HCT116 (cell line): ENCODE measurements around the gene COG8. TPM values are rescaled to one million over a fixed set of nuclear protein-coding genes. Genes with fewer than 3 reads are reported as not detected.

Source experiments
- ATAC-seq: fragments of 200-7000 bp; cut with Tn5 transposase; 2 replicates; pipeline ENCODE4 v1.9.1; 2020; ENCODE audit warnings: mild to moderate bottlenecking, moderate library complexity
- BruUV-seq: library from RNA; stranded (reverse); fragments of 400-500 nt; replicated peaks from 2 replicates; lab custom pipeline; 2021; lab: Mats Ljungman, UMichigan
- CTCF ChIA-PET: fragments of 300-600 bp; sonication (Branson Sonifier 250); formaldehyde crosslinking; loops from one replicate; lab custom pipeline; 2021; ENCODE audit warnings: antibody characterized with exemption; lab: Charles Lee
- POLR2A ChIA-PET: fragments of 300-600, 350-600 bp; sonication (Branson Sonifier 250); formaldehyde crosslinking; loops from one replicate; lab custom pipeline; 2021; ENCODE audit warnings: antibody characterized with exemption; lab: Charles Lee
- RAD21 ChIA-PET, 2 experiments: fragments of 300-600 bp; sonication (Branson Sonifier 250); formaldehyde crosslinking; loops; one replicate each; lab custom pipeline; 2023; ENCODE audit warnings: low total read pairs in 2 of 2; ENCODE audit not compliant: uncharacterized antibody in 2 of 2, unreplicated experiment in 2 of 2, low non-redundant PET in 1 of 2; lab: Charles Lee
- DNase-seq: peaks from one replicate; pipeline ENCODE4 v3.0.0-alpha.2; 2010; ENCODE audit warnings: low read depth, low spot score
- H2AFZ ChIP-seq: fragments of 200-600 bp; shearing (Covaris generic), sonication (generic); 2 replicates; pipeline ENCODE4 v1.6.1; 2017; ENCODE audit warnings: low read depth, mixed run types, mixed read lengths, antibody characterized with exemption, low read length; ENCODE audit not compliant: poor library complexity, severe bottlenecking
- H3K27ac ChIP-seq: 2 replicates; pipeline ENCODE4 v1.5.1; 2012; ENCODE audit warnings: low read depth, low read length
- H3K27me3 ChIP-seq: fragments of 200-600 bp; sonication (generic); 2 replicates; pipeline ENCODE4 v1.6.1; 2016; ENCODE audit warnings: mixed run types, low read length, mixed read lengths; ENCODE audit not compliant: insufficient read depth
- H3K36me3 ChIP-seq, 2 experiments: fragments of 200-500 bp in 1 of 2; fragments of 200-600 bp in 1 of 2; sonication (Bioruptor generic) in 1 of 2; sonication (generic) in 1 of 2; 2 replicates each; pipeline versions ENCODE4 v1.5.1 to v1.6.1; 2014 to 2016; ENCODE audit warnings: low read length in 2 of 2, inconsistent platforms in 1 of 2, mixed read lengths in 1 of 2, mixed run types in 1 of 2; ENCODE audit not compliant: insufficient read depth in 2 of 2, control insufficient read depth in 1 of 2
- H3K4me1 ChIP-seq, 2 experiments: fragments of 200-600 bp in 1 of 2; sonication (generic) in 1 of 2; 2 replicates each; pipeline versions ENCODE4 v1.5.1 to v1.6.1; 2012 to 2017; ENCODE audit warnings: low read length in 2 of 2, inconsistent platforms in 1 of 2, mild to moderate bottlenecking in 1 of 2, mixed read lengths in 1 of 2, mixed run types in 1 of 2, moderate library complexity in 1 of 2; ENCODE audit not compliant: insufficient read depth in 2 of 2, control insufficient read depth in 1 of 2
- H3K4me2 ChIP-seq: fragments of 200-600 bp; sonication (generic); 2 replicates; pipeline ENCODE4 v1.6.1; 2017; ENCODE audit warnings: mixed run types, low read length, mixed read lengths
- H3K4me3 ChIP-seq, 2 experiments: fragments of 200-600 bp in 1 of 2; sonication (generic) in 1 of 2; replicated peaks in 1 of 2; 2 replicates each; pipeline ENCODE4 v1.5.1; 2011 to 2016; ENCODE audit warnings: low read length in 2 of 2, control low read depth in 1 of 2, low read depth in 1 of 2, mild to moderate bottlenecking in 1 of 2, mixed read lengths in 1 of 2, mixed run types in 1 of 2
- H3K79me2 ChIP-seq: fragments of 200-600 bp; sonication (generic); 2 replicates; pipeline ENCODE4 v1.6.1; 2017; ENCODE audit warnings: mild to moderate bottlenecking, mixed run types, low read length, moderate library complexity, mixed read lengths; ENCODE audit not compliant: insufficient read depth
- H3K9ac ChIP-seq: fragments of 200-600 bp; sonication (generic); 2 replicates; pipeline ENCODE4 v1.6.1; 2016; ENCODE audit warnings: low read length, mixed read lengths
- H3K9me2 ChIP-seq: fragments of 200-600 bp; sonication (generic), shearing (Covaris generic); 2 replicates; pipeline ENCODE4 v1.6.1; 2017; ENCODE audit warnings: mixed run types, mild to moderate bottlenecking, moderate library complexity; ENCODE audit not compliant: insufficient read depth
- H3K9me3 ChIP-seq, 2 experiments: fragments of 200-500 bp in 1 of 2; fragments of 200-600 bp in 1 of 2; sonication (Bioruptor generic) in 1 of 2; sonication (generic) in 1 of 2; 2 replicates each; pipeline ENCODE4 v1.6.1; 2014 to 2017; ENCODE audit warnings: low read length in 2 of 2, mixed read lengths in 2 of 2, inconsistent platforms in 1 of 2, low read depth in 1 of 2, mild to moderate bottlenecking in 1 of 2, mixed run types in 1 of 2, moderate library complexity in 1 of 2; ENCODE audit not compliant: control insufficient read depth in 1 of 2, insufficient read depth in 1 of 2
- H4K20me1 ChIP-seq: fragments of 200-600 bp; sonication (generic), shearing (Covaris generic); 2 replicates; pipeline ENCODE4 v1.6.1; 2017; ENCODE audit warnings: mixed run types, mild to moderate bottlenecking, moderate library complexity; ENCODE audit not compliant: insufficient read depth
- ATF3 ChIP-seq: IDR thresholded peaks from 2 replicates; pipeline ENCODE4 v1.6.1; 2012
- CBX3 ChIP-seq: IDR thresholded peaks from 2 replicates; pipeline ENCODE4 v1.6.1; 2012; ENCODE audit warnings: low read depth
- CEBPB ChIP-seq: IDR thresholded peaks from 2 replicates; pipeline ENCODE4 v1.6.1; 2012; ENCODE audit warnings: low read depth
- EZH2 ChIP-seq: fragments of 200-600 bp; sonication (generic); IDR thresholded peaks from 2 replicates; pipeline ENCODE4 v1.6.1; 2017; ENCODE audit warnings: antibody characterized with exemption, mixed run types
- EZH2phosphoT487 ChIP-seq: fragments of 200-600 bp; IDR thresholded peaks from 2 replicates; pipeline ENCODE4 v1.6.1; 2018; ENCODE audit warnings: antibody characterized with exemption, borderline replicate concordance
- FOSL1 ChIP-seq: IDR thresholded peaks from 2 replicates; pipeline ENCODE4 v1.6.1; 2012; ENCODE audit warnings: low read depth
- POLR2A ChIP-seq: IDR thresholded peaks from 2 replicates; pipeline ENCODE4 v1.7.0; 2011; ENCODE audit warnings: borderline replicate concordance; ENCODE audit not compliant: insufficient read depth, insufficient read length; ENCODE audit errors: extremely low read depth
- POLR2AphosphoS5 ChIP-seq: IDR thresholded peaks from 2 replicates; pipeline ENCODE4 v1.6.1; 2011; ENCODE audit warnings: mild to moderate bottlenecking, low read depth, low read length, moderate library complexity
- SRF ChIP-seq: IDR thresholded peaks from 2 replicates; pipeline ENCODE4 v1.6.1; 2012; ENCODE audit warnings: low read depth
- TCF7L2 ChIP-seq: IDR thresholded peaks from 2 replicates; pipeline ENCODE4 v1.7.0; 2011; ENCODE audit warnings: borderline replicate concordance, inconsistent platforms; ENCODE audit not compliant: insufficient read depth, insufficient read length; ENCODE audit errors: extremely low read depth
- ZNF274 ChIP-seq: fragments of 200-500 bp; sonication (Bioruptor generic); IDR thresholded peaks from 2 replicates; pipeline ENCODE4 v1.6.1; 2014; ENCODE audit warnings: mild to moderate bottlenecking, low read depth, low read length, inconsistent platforms
- intact Hi-C: fragments of 100-400 bp; cut with micrococcal nuclease; formaldehyde crosslinking; loops from 2 replicates; pipeline ENCODE4 v1.10.0; 2022
- total RNA-seq: library from RNA; stranded (reverse); gene quantifications from one replicate; pipeline ENCODE4 v1.2.1, GENCODE V29; 2021; ENCODE audit not compliant: unreplicated experiment

The COG8 gene
- total RNA-seq, 1 experiment from 2014 or later = 50.3 TPM

GRCh38 chr16:69349536-69349935 lies 10.2 kb upstream of the COG8 start:
- H3K36me3 ChIP-seq = peaks cover 7 to 11% of the 10 kb centered on the region in 2 experiments; a peak in 2 of 4 replicates
- intact Hi-C loops = no loop called here
- H3K9me2 ChIP-seq = no peaks in the 10 kb centered on the region
- ChIA-PET CTCF (no interaction called here), RAD21 (no interaction called here), POLR2A (no interaction called here)
- H3K9ac ChIP-seq = no peak overlapping the region
- H2AFZ ChIP-seq = no peak overlapping the region
- ATAC-seq (no peak), DNase-seq (no peak)
- BruUV-seq = no TSS peak
- TF ChIP-seq FOSL1 = no peak
- TF ChIP-seq EZH2 = no peak
- TF ChIP-seq CEBPB = no peak
- TF ChIP-seq EZH2phosphoT487 = no peak
- TF ChIP-seq, all 23 proteins: peak for 0
- H3K9me3 ChIP-seq = no peaks in the 10 kb centered on the region
- H3K27ac ChIP-seq = no peak overlapping the region
- no peak overlapping the region for H3K4me3 ChIP-seq
- H4K20me1 ChIP-seq = no peaks in the 10 kb centered on the region
- no peak overlapping the region for H3K4me2 ChIP-seq
- no peaks in the 10 kb centered on the region for H3K27me3 ChIP-seq
- no peaks in the 10 kb centered on the region for H3K79me2 ChIP-seq
- H3K4me1 ChIP-seq = peaks cover 0 to 10% of the 10 kb centered on the region in 2 experiments; a peak in 2 of 4 replicates

- Histone ChIP-seq H4K20me1 (no peaks in the 10 kb centered on the region; the same call in 1 of the 2 replicates), H3K9me3 (no peaks in the 10 kb centered on the region), H2AFZ (no peak overlapping the region), H3K4me2 (no peak overlapping the region), H3K36me3 (peaks cover 9 to 16% of the 10 kb centered on the region in 2 experiments; a peak in 2 of 4 replicates), H3K79me2 (peaks cover 10% of the 10 kb centered on the region), H3K9ac (no peak overlapping the region), H3K9me2 (no peaks in the 10 kb centered on the region), H3K27me3 (no peaks in the 10 kb centered on the region), H3K4me1 (peaks cover 0 to 10% of the 10 kb centered on the region in 2 experiments; a peak in 2 of 4 replicates), H3K4me3 (no peak overlapping the region), H3K27ac (no peak overlapping the region)
- ATAC-seq (no peak), DNase-seq (no peak)
- no TSS peak for BruUV-seq
- no peak for TF ChIP-seq TCF7L2
- no peak for TF ChIP-seq CBX3
- no peak for TF ChIP-seq POLR2AphosphoS5
- no peak for TF ChIP-seq ATF3
- no peak for TF ChIP-seq POLR2A
- TF ChIP-seq SRF = no peak
- no peak for TF ChIP-seq ZNF274
- CTCF ChIA-PET = no interaction called here
- POLR2A ChIA-PET = interaction anchor here (0.6 kb wide), 1 partner anchor 379 kb away, joined by 3 read pairs; no protein-coding TSS in a partner anchor
- intact Hi-C loops = no loop called here
- RAD21 ChIA-PET = no interaction called here
Observed at GRCh38 chr16:69348222-69348621, 8.9 kb upstream of the COG8 start.
